GM21786 (cell line): ENCODE results near the gene PCDH8.
"Not testable (repeated sequence)": the region's sequence is repeated elsewhere in the genome, so short reads cannot be mapped to it uniquely, and the experiment has no call there.

Experiments
- ATAC-seq: cut with Tn5 transposase; IDR thresholded peaks from one replicate; pipeline ENCODE4 v1.9.1; 2021; ENCODE audit not compliant: unreplicated experiment

Gene PCDH8

GRCh38 chr13:52827839-52828238 is 20.6 kb downstream of the PCDH8 start:
- no peak for ATAC-seq

DNA sequence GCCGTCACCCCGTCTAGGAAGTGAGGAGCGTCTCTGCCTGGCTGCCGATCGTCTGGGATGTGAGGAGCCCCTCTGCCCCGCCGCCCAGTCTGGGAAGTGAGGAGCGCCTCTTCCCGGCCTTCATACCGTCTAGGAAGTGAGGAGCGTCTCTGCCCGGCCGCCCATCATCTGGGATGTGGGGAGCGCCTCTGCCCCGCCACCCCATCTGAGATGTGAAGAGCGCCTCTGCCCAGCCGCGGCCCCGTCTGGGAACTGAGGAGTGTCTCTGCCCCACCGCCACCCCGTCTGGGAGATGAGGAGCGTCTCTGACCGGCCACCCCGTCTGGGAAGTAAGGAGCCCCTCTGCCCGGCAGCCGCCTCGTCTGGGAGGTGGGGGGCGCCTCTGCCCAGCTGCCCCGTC is 30.6 kb downstream of the PCDH8 start:
- ATAC-seq = not testable (repeated sequence)

GRCh38 chr13:52815330-52815729 is 33.1 kb downstream of the PCDH8 start:
- no peak for ATAC-seq

DNA sequence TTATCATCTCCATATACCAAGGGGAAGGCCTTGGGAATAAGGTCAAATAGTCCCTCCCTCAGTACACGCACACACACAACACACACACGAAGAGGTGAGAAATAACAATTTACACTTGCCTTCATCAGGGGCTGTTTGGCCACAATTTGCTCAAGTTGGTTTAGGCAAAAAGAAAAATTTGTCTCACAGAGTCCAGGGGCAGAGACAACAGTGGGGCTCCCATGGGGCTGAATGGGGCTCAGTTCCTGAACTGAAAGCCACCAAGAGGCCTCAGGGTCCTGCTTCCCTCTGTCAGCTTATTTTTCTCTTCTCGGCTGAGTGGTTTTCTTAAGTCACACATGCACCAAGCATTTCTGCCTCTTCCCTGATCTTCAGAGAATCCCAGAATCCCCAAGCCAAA is 35.5 kb downstream of the PCDH8 start:
- ATAC-seq = no peak

DNA sequence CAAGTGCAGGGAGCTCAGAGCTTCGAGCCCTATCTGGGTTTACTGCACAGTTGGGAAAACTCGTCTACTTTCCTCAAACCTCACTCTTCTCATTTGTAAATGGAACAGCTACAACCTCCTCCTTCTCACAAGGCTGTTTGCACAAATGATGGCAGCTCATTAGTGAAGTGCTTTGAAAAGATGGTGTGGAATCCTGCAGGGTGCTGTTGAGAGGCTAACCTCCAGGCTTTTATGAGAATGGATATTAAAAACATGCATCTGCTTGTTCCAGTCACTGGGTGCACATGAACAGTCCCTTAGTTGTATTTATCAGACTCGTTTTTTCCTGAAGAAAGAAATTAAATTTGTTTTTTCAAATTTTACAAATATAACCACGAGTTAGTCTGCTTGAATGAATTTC is 36.6 kb downstream of the PCDH8 start:
- ATAC-seq = no peak

DNA sequence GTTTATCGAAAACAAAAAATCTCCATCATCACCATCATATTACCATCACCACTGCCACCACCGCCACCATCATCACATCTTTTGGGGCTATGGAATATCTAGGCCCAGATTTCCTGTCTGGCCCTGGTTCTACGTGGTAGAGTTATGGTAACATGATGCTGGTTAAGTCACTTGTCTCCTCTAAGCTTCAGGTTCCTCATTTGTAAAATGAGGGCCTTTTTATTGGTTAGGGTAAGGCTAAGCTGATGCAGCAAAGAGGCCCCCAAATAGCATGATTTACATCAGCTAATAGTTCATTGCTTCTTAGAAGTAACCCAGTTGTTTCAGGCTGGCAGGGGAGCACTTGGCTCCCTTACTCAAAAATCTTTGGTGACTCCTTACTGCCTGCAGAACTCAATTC is 37.9 kb downstream of the PCDH8 start:
- ATAC-seq = no peak

DNA sequence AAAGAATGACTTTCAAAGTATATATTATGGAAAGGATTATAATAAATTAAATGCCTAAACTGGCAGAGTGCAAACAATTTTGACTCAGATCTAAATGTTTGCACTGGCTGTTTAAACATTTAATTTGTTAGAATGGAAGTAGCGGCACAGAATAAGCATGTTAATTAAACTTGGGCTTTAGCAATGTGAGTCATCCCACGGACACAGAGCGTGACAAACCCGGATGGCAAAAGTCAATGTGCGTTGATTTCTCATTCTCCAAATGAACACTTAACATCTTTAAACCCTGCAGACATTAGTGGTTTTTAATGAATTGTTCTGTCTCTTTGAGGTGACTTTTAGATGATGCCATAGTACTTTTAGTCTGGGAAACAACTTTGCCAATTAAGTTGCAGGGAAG is 38.4 kb downstream of the PCDH8 start:
- ATAC-seq = no peak

DNA sequence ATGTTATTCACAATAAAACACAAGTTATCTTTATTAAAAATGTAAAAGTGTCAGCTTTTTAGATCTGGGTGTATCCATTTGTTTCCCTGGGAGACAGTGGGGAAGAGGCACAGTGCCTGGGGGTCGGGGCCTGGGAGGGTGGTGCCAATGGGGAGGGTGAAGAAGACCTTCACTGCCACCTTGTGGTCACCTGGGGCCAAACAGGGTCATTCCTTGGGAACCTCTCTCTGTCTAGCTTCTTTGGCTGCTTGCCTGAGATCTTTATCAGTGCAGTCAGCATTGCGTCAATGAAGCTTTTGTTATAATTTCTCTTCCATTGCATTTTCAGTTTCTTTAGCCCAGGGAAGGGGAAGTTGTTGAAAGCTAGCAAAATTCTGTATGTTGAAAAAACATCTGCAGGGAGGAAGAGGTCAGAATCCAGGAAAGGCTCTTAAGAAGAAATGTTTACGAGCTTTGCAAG is 39.1 kb downstream of the PCDH8 start:
- peak; percentile 85 for ATAC-seq

DNA sequence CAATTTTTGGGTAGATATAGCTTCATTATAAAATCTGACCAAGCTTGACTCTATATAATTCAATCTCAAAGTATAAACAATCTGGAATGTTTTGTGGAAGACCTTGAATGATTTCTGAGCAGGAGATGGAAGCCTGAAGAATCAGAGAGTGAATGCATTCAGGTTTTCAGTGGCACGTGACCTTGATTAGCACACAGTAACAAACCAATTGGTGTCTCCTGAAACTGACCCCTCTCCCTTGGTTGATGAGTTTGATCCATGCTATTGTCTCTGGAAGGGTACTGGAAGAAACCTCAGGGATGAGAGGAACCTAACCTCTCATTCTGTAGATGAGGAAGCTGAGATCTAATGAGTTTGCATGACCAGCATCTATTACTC is 39.6 kb downstream of the PCDH8 start:
- no peak for ATAC-seq

DNA sequence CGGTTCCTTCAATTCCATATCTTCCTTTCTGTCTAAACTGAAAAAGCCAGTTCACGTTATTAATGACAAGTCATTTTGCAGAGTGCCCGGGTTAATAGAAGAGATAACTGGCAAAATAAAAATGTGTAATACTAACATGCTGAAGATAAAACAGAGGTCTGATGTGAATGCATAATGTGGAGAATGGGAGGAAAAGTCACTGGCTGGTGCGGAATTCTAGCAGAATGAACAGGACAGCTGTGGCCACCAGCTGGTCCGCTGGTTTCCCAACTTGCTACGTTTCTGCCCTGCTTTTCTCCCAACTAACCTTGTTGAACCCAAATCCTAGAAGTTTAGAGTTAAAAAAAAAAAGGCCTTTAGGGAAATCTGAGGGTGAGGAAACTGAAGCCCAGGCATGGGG is 42.4 kb downstream of the PCDH8 start:
- ATAC-seq = no peak

DNA sequence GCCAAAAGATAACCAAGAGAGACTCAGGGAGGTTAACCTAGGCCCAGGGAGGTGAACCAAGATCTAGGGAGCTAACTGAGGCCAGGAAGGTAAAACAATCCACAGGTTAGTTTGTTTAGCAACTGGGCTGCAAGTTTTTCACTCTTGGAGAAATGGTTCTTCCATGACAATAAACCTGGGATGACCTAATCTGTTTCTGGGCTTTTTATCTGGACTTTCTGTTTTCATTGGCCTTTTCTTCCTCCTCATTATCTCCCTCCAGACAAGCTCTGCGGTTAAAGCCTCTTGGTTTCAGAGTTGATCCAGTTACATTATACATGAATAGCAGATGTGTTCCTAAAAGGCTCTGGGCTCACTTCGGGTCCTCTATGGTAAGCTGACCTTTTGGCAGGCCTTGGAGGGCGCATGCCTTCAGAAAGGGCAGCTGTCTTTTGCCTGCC is 44.2 kb downstream of the PCDH8 start:
- no peak for ATAC-seq

GRCh38 chr13:52800856-52801255 is 47.6 kb downstream of the PCDH8 start:
- no peak for ATAC-seq

DNA sequence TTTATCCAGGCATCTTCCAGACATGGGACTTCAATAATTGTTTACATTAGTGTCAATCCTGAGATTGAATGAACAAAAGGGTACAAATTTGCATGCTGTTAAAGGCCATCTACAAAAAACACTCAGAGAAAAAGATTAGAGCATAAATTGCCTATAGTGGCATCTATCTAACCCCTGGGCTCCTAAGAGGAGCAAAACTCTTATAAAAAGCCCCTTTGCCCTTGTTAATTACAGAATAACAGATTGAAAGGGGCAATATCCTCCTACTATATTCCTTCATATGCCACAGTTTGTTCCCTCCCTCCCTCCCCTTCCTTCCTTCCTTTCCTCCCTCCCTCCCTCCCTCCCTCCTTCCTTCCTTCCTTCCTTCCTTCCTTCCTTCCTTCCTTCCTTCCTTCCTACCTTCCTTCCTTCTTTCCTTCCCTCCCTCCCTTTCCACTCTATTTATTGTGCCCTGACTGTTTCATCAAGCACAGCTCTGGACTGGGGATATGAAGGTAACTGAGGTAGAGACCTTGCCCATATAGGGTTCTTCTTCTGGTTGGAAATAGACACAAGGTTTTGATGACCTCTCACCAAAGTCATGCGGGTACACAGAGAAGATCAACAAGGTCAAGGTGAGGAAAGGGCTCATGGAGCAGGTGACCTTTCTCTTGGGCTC is 49.5 kb downstream of the PCDH8 start:
- ATAC-seq = no peak

DNA sequence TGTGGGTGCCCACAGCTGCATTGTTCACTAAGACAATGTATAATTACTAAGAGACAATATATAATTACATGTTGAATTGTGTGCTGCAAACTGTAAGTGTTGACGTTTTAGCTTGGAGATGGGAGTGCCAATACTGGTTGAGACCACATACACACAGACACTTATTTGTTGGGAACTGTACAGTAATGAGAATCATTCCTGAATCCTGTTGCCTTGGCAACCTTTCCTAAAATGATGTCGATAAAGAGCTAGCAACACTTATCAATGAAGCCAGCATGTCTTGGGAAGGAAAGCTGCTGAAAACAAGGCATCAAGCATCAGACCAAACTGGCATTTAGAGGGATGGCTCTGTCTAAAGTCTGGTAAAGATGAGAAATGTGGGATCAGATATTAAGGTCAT is 51.3 kb downstream of the PCDH8 start:
- no peak for ATAC-seq

- no peak for ATAC-seq
Measured at GRCh38 chr13:52794589-52794988, 53.9 kb downstream of the PCDH8 start.

DNA sequence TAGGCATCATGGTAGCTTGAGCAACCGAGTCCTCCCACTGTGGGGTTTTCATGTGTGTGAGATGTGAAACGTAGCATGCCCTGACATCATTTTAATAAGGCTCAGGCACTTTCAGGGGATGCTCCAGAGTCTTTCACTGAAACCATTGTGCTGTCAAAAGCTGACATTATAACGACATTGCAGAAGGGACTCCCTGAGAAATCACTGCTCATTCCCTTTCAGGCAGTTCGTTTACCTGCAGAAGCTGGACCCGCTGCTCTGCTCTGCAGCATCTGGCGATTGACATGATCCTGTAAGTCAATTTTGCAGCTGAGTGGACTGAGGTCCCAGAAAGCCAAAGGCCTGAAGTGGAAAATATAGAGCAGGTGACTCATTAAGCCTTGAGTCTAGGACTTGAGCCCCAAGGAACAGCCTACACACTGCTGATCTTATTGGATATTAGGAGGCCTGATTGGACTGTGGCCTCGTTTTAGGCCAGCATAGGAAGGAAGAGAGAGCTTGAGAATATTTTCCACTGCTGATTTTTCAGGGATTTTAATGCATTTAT is 54.9 kb downstream of the PCDH8 start:
- ATAC-seq = no peak
